B cell (primary cell): ENCODE data around the gene NFATC2. TPM values are rescaled to one million over a fixed set of nuclear protein-coding genes. Genes with fewer than 3 reads are reported as not detected.

Source experiments
- ATAC-seq: fragments of 200-7000 bp; cut with Tn5 transposase; one replicate; pipeline ENCODE4 v1.10.0; 2021; ENCODE audit warnings: low read depth, mild to moderate bottlenecking, moderate number of reproducible peaks, moderate library complexity
- CTCF ChIA-PET: fragments of 350-600 bp; sonication (Branson Sonifier 250); formaldehyde crosslinking; loops from one replicate; lab custom pipeline; 2021; ENCODE audit warnings: antibody characterized with exemption, inconsistent platforms; lab: Charles Lee
- POLR2A ChIA-PET: fragments of 350-600 bp; sonication (Branson Sonifier 250); formaldehyde crosslinking; loops from one replicate; lab custom pipeline; 2021; ENCODE audit warnings: antibody characterized with exemption; lab: Charles Lee
- DNase-seq: peaks from one replicate; pipeline ENCODE4 v3.0.0; 2013
- H2AFZ ChIP-seq: 2 replicates; pipeline ENCODE4 v1.6.1; 2012; ENCODE audit warnings: mild to moderate bottlenecking, low read depth, low read length; ENCODE audit not compliant: insufficient read depth, poor library complexity, severe bottlenecking
- H3K27ac ChIP-seq, 2 donors: 1 replicate in 1 of 2; 2 replicates in 1 of 2; pipeline ENCODE4 v1.5.1; 2012 to 2013; ENCODE audit warnings: low read length in 2 of 2, mild to moderate bottlenecking in 2 of 2, moderate library complexity in 1 of 2
- H3K27me3 ChIP-seq, 4 experiments: fragments of 200-600 bp in 1 of 4; sonication (generic) in 1 of 4; replicated peaks in 1 of 4; 1 replicate in 2 of 4; 2 replicates in 2 of 4; pipeline versions ENCODE4 v1.6.1 to v1.7.0; 2013 to 2016; ENCODE audit warnings: low read length in 3 of 4, mild to moderate bottlenecking in 2 of 4, mixed read lengths in 1 of 4, moderate library complexity in 1 of 4; ENCODE audit not compliant: insufficient read depth in 4 of 4, control insufficient read depth in 3 of 4; ENCODE audit errors: control extremely low read depth in 1 of 4
- H3K36me3 ChIP-seq, 2 experiments: replicated peaks in 1 of 2; 1 replicate in 1 of 2; 2 replicates in 1 of 2; pipeline versions ENCODE4 v1.6.1 to v1.7.1; 2013; ENCODE audit warnings: low read length in 1 of 2; ENCODE audit not compliant: insufficient read depth in 2 of 2, control insufficient read depth in 1 of 2; ENCODE audit errors: control extremely low read depth in 1 of 2, extremely low read depth in 1 of 2
- H3K4me1 ChIP-seq, 2 donors: fragments of 200-600 bp in 1 of 2; sonication (generic) in 1 of 2; 1 replicate in 1 of 2; 2 replicates in 1 of 2; pipeline versions ENCODE4 v1.5.1 to v1.6.1; 2013 to 2017; ENCODE audit warnings: low read length in 2 of 2; ENCODE audit not compliant: control insufficient read depth in 2 of 2, insufficient read depth in 2 of 2
- H3K4me2 ChIP-seq: replicated peaks from 2 replicates; pipeline ENCODE3; 2012; ENCODE audit warnings: mild to moderate bottlenecking, low read depth, low read length; ENCODE audit not compliant: poor library complexity, severe bottlenecking
- H3K4me3 ChIP-seq, 5 experiments: fragments of 200-600 bp in 1 of 5; sonication (generic) in 1 of 5; 1 replicate in 3 of 5; 2 replicates in 2 of 5; pipeline versions ENCODE4 v1.5.1 to v1.7.0; 2011 to 2016; ENCODE audit warnings: low read length in 4 of 5, mild to moderate bottlenecking in 4 of 5, low read depth in 2 of 5, control low read depth in 1 of 5, moderate library complexity in 1 of 5; ENCODE audit not compliant: insufficient read depth in 1 of 5; ENCODE audit errors: control extremely low read depth in 1 of 5, extremely low read depth in 1 of 5
- H3K79me2 ChIP-seq: fragments of 200-600 bp; sonication (generic); one replicate; pipeline ENCODE4 v1.6.0; 2016; ENCODE audit warnings: low read length; ENCODE audit not compliant: control insufficient read depth, insufficient read depth
- H3K9ac ChIP-seq: fragments of 200-600 bp; sonication (generic); 2 replicates; pipeline ENCODE4 v1.6.1; 2017; ENCODE audit warnings: mild to moderate bottlenecking, low read length, moderate library complexity
- H3K9me3 ChIP-seq, 3 donors: one replicate each; pipeline versions ENCODE4 v1.6.1 to v1.7.1; 2013; ENCODE audit warnings: low read length in 2 of 3; ENCODE audit not compliant: control insufficient read depth in 2 of 3, insufficient read depth in 1 of 3; ENCODE audit errors: control extremely low read depth in 1 of 3
- H4K20me1 ChIP-seq: 2 replicates; pipeline ENCODE4 v1.6.0; 2012; ENCODE audit warnings: mild to moderate bottlenecking, low read length; ENCODE audit not compliant: insufficient read depth, control insufficient read depth, poor library complexity, severe bottlenecking
- H3K27ac Mint-ChIP-seq: one replicate; pipeline ENCODE4 v1.8.0; 2021; ENCODE audit warnings: mixed read lengths
- H3K27me3 Mint-ChIP-seq: one replicate; pipeline ENCODE4 v1.8.0; 2021; ENCODE audit warnings: mixed read lengths
- H3K4me1 Mint-ChIP-seq: one replicate; pipeline ENCODE4 v1.8.0; 2021; ENCODE audit warnings: mixed read lengths
- H3K4me3 Mint-ChIP-seq: one replicate; pipeline ENCODE4 v1.8.0; 2021; ENCODE audit warnings: mixed read lengths
- H3K9me3 Mint-ChIP-seq: one replicate; pipeline ENCODE4 v1.8.0; 2022; ENCODE audit warnings: mixed read lengths; ENCODE audit not compliant: insufficient read depth
- CTCF ChIP-seq: fragments of 200-600 bp; IDR thresholded peaks from one replicate; pipeline ENCODE4 v1.8.0; 2022; ENCODE audit warnings: antibody characterized with exemption, mild to moderate bottlenecking
- EZH2 ChIP-seq: IDR thresholded peaks from 2 replicates; pipeline ENCODE4 v1.6.1; 2012; ENCODE audit warnings: borderline replicate concordance, low read depth, mild to moderate bottlenecking, moderate library complexity, low read length; ENCODE audit not compliant: insufficient read depth, poor library complexity, severe bottlenecking
- WGBS: methylation state at CpG from one replicate; pipeline ENCODE4 v1.1.5; 2013; ENCODE audit warnings: missing lambda C conversion rate; ENCODE audit not compliant: insufficient coverage; 5-methylcytosine and 5-hydroxymethylcytosine counted together
- intact Hi-C: fragments of 100-400 bp; cut with micrococcal nuclease; formaldehyde crosslinking; loops from one replicate; pipeline ENCODE4 v1.10.0; 2022
- polyA plus RNA-seq: library from polyadenylated mRNA; depleted of rRNA; stranded (reverse); fragments of >200 nt; gene quantifications from 2 replicates; pipeline ENCODE4 v1.2.3, GENCODE V29; 2012
- total RNA-seq, 2 donors: library from RNA; stranded (reverse); fragments of 120-200 nt in 1 of 2; gene quantifications; 1 replicate in 1 of 2; 2 replicates in 1 of 2; pipeline versions ENCODE4 v1.2.3 to v1.2.4, GENCODE V29; 2013 to 2022

NFATC2 gene
- total and polyA plus RNA-seq, 2 donors (not counting 1 experiment from before 2014, with no cell fraction given), result 10.1 to 38.0 TPM

- peaks cover 0 to 24% (median 7%) of the 10 kb centered on the region in 3 donors for H3K9me3 ChIP-seq
- no peaks in the 10 kb centered on the region for H3K27me3 ChIP-seq
- POLR2A ChIA-PET, result no interaction called here
- no peak overlapping the region for H3K4me2 ChIP-seq
- TF ChIP-seq CTCF (no peak), EZH2 (no peak)
- CTCF ChIA-PET, result interaction anchor here (6.4 to 7.9 kb wide), 2 partner anchors 220 to 246 kb away, joined by 89 to 117 read pairs; no protein-coding TSS in a partner anchor
- no peaks in the 10 kb centered on the region for H4K20me1 ChIP-seq
- Mint-ChIP-seq H3K27me3 (peaks cover 4% of the 10 kb centered on the region), H3K4me1 (peaks cover 23% of the 10 kb centered on the region), H3K4me3 (no peak overlapping the region), H3K27ac (no peak overlapping the region), H3K9me3 (peaks cover 2% of the 10 kb centered on the region)
- WGBS, result 62% methylated on average over 2 of the region's 4 CpGs
- H2AFZ ChIP-seq, result no peak overlapping the region
- intact Hi-C loops, result no loop called here
- H3K36me3 ChIP-seq, result no peaks in the 10 kb centered on the region
- DNase-seq, result no peak
- no peaks in the 10 kb centered on the region for H3K79me2 ChIP-seq
- no peak overlapping the region for H3K27ac ChIP-seq
- ATAC-seq, result no peak
- no peak overlapping the region for H3K4me3 ChIP-seq
- H3K9ac ChIP-seq, result no peak overlapping the region
- H3K4me1 ChIP-seq, result peaks cover 15 to 23% of the 10 kb centered on the region in 2 donors
These were observed 166.4 kb downstream of the NFATC2 start for GRCh38 chr20:51376111-51376510.

DNA sequence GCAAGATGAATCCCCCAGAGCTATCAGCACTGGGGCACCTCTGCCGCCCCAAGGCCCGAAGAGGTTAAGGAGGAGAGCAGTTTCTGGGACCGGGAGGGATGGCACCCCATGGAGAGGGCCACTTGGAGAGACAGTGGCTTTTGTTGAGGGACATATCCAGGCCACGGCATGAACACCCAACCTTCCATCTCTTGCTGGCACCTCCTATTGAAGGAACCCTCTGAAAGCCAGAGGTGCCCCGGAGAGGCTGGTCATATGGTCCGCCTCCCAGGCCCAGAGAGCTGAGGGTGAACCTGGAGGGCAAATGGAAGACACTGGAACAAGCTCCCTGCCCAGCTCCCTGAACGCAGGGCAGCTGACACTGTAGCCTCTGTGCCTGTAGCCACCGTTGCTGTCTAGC is 167.0 kb downstream of the NFATC2 start:
- no peak for DNase-seq
- Histone ChIP-seq H3K27me3 (no peaks in the 10 kb centered on the region), H4K20me1 (no peaks in the 10 kb centered on the region), H3K9me3 (peaks cover 0 to 20% (median 7%) of the 10 kb centered on the region in 3 donors), H3K27ac (no peak overlapping the region), H3K4me2 (no peak overlapping the region), H3K4me1 (peaks cover 10 to 17% of the 10 kb centered on the region in 2 donors), H3K36me3 (no peaks in the 10 kb centered on the region), H3K79me2 (no peaks in the 10 kb centered on the region), H2AFZ (no peak overlapping the region), H3K4me3 (no peak overlapping the region), H3K9ac (no peak overlapping the region)
- H3K27ac Mint-ChIP-seq, result no peak overlapping the region
- peaks cover 4% of the 10 kb centered on the region for H3K27me3 Mint-ChIP-seq
- CTCF ChIA-PET, result interaction anchor here (0.6 to 7.9 kb wide), 6 partner anchors 10 to 811 kb away, joined by 3 to 117 read pairs (median 6); no protein-coding TSS in a partner anchor
- POLR2A ChIA-PET, result no interaction called here
- no peak overlapping the region for H3K4me3 Mint-ChIP-seq
- no peak for ATAC-seq
- WGBS, result 91% methylated on average over 8 of the region's 8 CpGs
- peaks cover 17% of the 10 kb centered on the region for H3K4me1 Mint-ChIP-seq
- no peak for TF ChIP-seq CTCF
- no peak for TF ChIP-seq EZH2
- peaks cover 2% of the 10 kb centered on the region for H3K9me3 Mint-ChIP-seq
- intact Hi-C loops, result no loop called here
